ENCODE data around the gene LTA4H. TPM values are rescaled to one million over a fixed set of nuclear protein-coding genes. Genes with fewer than 3 reads are reported as not detected.
A peak's percentile ranks its signal among the peaks of the same experiment; 100 is the strongest.

Gene LTA4H
- polyA plus RNA-seq, 1 donor (not counting 4 experiments of a cell fraction or from before 2014, with no cell fraction given), result 183 TPM

- Histone ChIP-seq H3K9me1 (ENCODE audit: control insufficient read depth, extremely low read depth, insufficient read depth, low read length) (no peaks in the 10 kb centered on the region), H3K9ac (ENCODE audit: control insufficient read depth, extremely low read depth, insufficient read depth, low read length) (no peak overlapping the region), H3K79me2 (ENCODE audit: control insufficient read depth, insufficient read depth, low read length) (no peaks in the 10 kb centered on the region), H3K27me3 (ENCODE audit: control insufficient read depth, extremely low read depth, insufficient read depth, low read length) (no peaks in the 10 kb centered on the region), H4K20me1 (ENCODE audit: control insufficient read depth, extremely low read depth, insufficient read depth, low read length) (no peaks in the 10 kb centered on the region), H3K27ac (ENCODE audit: control insufficient read depth, insufficient read depth, low read length) (no peak overlapping the region), H3K9me3 (ENCODE audit: control insufficient read depth, low read depth, low read length) (no peaks in the 10 kb centered on the region), H3K36me3 (ENCODE audit: control insufficient read depth in 2 of 2, extremely low read depth in 1 of 2, insufficient read depth in 2 of 2, low read length in 2 of 2) (no peaks in the 10 kb centered on the region), H3K4me2 (ENCODE audit: control insufficient read depth, extremely low read depth, insufficient read depth, low read depth, low read length) (peak overlapping the region; percentile 43), H2AFZ (ENCODE audit: control insufficient read depth, low read length) (no peak overlapping the region), H3K4me3 (ENCODE audit: control insufficient read depth in 2 of 3, extremely low read depth in 1 of 3, insufficient read depth in 2 of 3, low read depth in 1 of 3, low read length in 3 of 3) (no peak overlapping the region), H3K4me1 (ENCODE audit: control insufficient read depth, extremely low read depth, insufficient read depth, low read length) (peaks cover 38% of the 10 kb centered on the region)
- no peak for FAIRE-seq
- no peak for TF ChIP-seq EZH2 (IDR thresholded peaks at IDR 0.05; ENCODE audit: low read length)
- TF ChIP-seq CTCF (optimal IDR thresholded peaks at IDR 0.05 in 1 of 3, IDR thresholded peaks at IDR 0.05 in 1 of 3, conservative IDR thresholded peaks at IDR 0.05 in 1 of 3; ENCODE audit: extremely low read depth in 1 of 3, insufficient read depth in 2 of 3, low read length in 3 of 3), result no peak
- dilution Hi-C loops (cut with MboI; ENCODE audit: extremely low pct_ligation_motif_present, low sequenced_read_pairs), result no loop called here
- DNase-seq (ENCODE audit: low read depth, low spot score), result no peak
Observed at GRCh38 chr12:96044017-96044942, 8.9 kb upstream of the LTA4H start.

- no peak for TF ChIP-seq CTCF (optimal IDR thresholded peaks at IDR 0.05 in 1 of 3, IDR thresholded peaks at IDR 0.05 in 1 of 3, conservative IDR thresholded peaks at IDR 0.05 in 1 of 3; ENCODE audit: extremely low read depth in 1 of 3, insufficient read depth in 2 of 3, low read length in 3 of 3)
- no peak for TF ChIP-seq EZH2 (IDR thresholded peaks at IDR 0.05; ENCODE audit: low read length)
- Histone ChIP-seq H2AFZ (ENCODE audit: control insufficient read depth, low read length) (no peak overlapping the region), H3K4me2 (ENCODE audit: control insufficient read depth, extremely low read depth, insufficient read depth, low read depth, low read length) (no peak overlapping the region), H3K27me3 (ENCODE audit: control insufficient read depth, extremely low read depth, insufficient read depth, low read length) (no peaks in the 10 kb centered on the region), H3K9me3 (ENCODE audit: control insufficient read depth, low read depth, low read length) (no peaks in the 10 kb centered on the region), H3K4me3 (ENCODE audit: control insufficient read depth in 2 of 3, extremely low read depth in 1 of 3, insufficient read depth in 2 of 3, low read depth in 1 of 3, low read length in 3 of 3) (no peak overlapping the region), H3K9ac (ENCODE audit: control insufficient read depth, extremely low read depth, insufficient read depth, low read length) (no peak overlapping the region), H4K20me1 (ENCODE audit: control insufficient read depth, extremely low read depth, insufficient read depth, low read length) (no peaks in the 10 kb centered on the region), H3K9me1 (ENCODE audit: control insufficient read depth, extremely low read depth, insufficient read depth, low read length) (no peaks in the 10 kb centered on the region), H3K27ac (ENCODE audit: control insufficient read depth, insufficient read depth, low read length) (no peak overlapping the region), H3K4me1 (ENCODE audit: control insufficient read depth, extremely low read depth, insufficient read depth, low read length) (peaks cover 17% of the 10 kb centered on the region), H3K79me2 (ENCODE audit: control insufficient read depth, insufficient read depth, low read length) (no peaks in the 10 kb centered on the region), H3K36me3 (ENCODE audit: control insufficient read depth in 2 of 2, extremely low read depth in 1 of 2, insufficient read depth in 2 of 2, low read length in 2 of 2) (no peaks in the 10 kb centered on the region)
- DNase-seq (ENCODE audit: low read depth, low spot score) (no peak), FAIRE-seq (no peak)
- dilution Hi-C loops (cut with MboI; ENCODE audit: extremely low pct_ligation_motif_present, low sequenced_read_pairs), result no loop called here
Observed at GRCh38 chr12:96041181-96041580, 5.8 kb upstream of the LTA4H start.
